GM21526 (cell line): ENCODE results near the gene TBCD.

Experiments used
- ATAC-seq: cut with Tn5 transposase; IDR thresholded peaks from one replicate; pipeline ENCODE4 v1.9.1; 2021; ENCODE audit warnings: moderate library complexity; ENCODE audit not compliant: unreplicated experiment, low FRiP score

The TBCD gene

GRCh38 chr17:82866590-82867191 lies 114.8 kb downstream of the TBCD start:
- no peak for ATAC-seq

GRCh38 chr17:82867763-82868325 lies 116.0 kb downstream of the TBCD start:
- no peak for ATAC-seq

GRCh38 chr17:82868715-82869131 lies 116.9 kb downstream of the TBCD start:
- no peak for ATAC-seq

- ATAC-seq = no peak
These were observed 117.7 kb downstream of the TBCD start for GRCh38 chr17:82869536-82869935.

- no peak for ATAC-seq
These were observed 118.2 kb downstream of the TBCD start for GRCh38 chr17:82870091-82870491.

- no peak for ATAC-seq
These were observed 118.7 kb downstream of the TBCD start for GRCh38 chr17:82870541-82870940.

GRCh38 chr17:82871056-82871775 lies 119.4 kb downstream of the TBCD start:
- no peak for ATAC-seq

- no peak for ATAC-seq
These were observed 120.1 kb downstream of the TBCD start for GRCh38 chr17:82871776-82872561.

GRCh38 chr17:82872591-82873520 lies 121.0 kb downstream of the TBCD start:
- ATAC-seq = no peak

- ATAC-seq = no peak
These were observed 121.7 kb downstream of the TBCD start for GRCh38 chr17:82873521-82873920.

GRCh38 chr17:82874011-82874835 lies 122.4 kb downstream of the TBCD start:
- no peak for ATAC-seq

GRCh38 chr17:82875407-82875856 lies 123.6 kb downstream of the TBCD start:
- no peak for ATAC-seq

- no peak for ATAC-seq
These were observed 124.3 kb downstream of the TBCD start for GRCh38 chr17:82876149-82876548.

GRCh38 chr17:82876602-82877379 lies 124.9 kb downstream of the TBCD start:
- no peak for ATAC-seq

- ATAC-seq = no peak
These were observed 126.7 kb downstream of the TBCD start for GRCh38 chr17:82878527-82878926.

- no peak for ATAC-seq
These were observed 127.4 kb downstream of the TBCD start for GRCh38 chr17:82879241-82879640.

GRCh38 chr17:82880620-82881323 lies 128.9 kb downstream of the TBCD start:
- no peak for ATAC-seq

GRCh38 chr17:82881324-82881823 lies 129.5 kb downstream of the TBCD start:
- ATAC-seq = no peak
